ENCODE measurements around the gene DPP6. TPM values are rescaled to one million over a fixed set of nuclear protein-coding genes. Genes with fewer than 3 reads are reported as not detected.

The DPP6 gene
- total RNA-seq, 1 donor from 2014 or later: not detected

- Mint-ChIP-seq H3K4me1 (peaks cover 3% of the 10 kb centered on the region), H3K4me3 (no peak overlapping the region), H3K9me3 (peaks cover 6% of the 10 kb centered on the region), H3K27me3 (peaks cover 25% of the 10 kb centered on the region), H3K36me3 (ENCODE audit: low read depth) (no peaks in the 10 kb centered on the region), H3K27ac (no peak overlapping the region)
- TF ChIP-seq CTCF (IDR thresholded peaks at IDR 0.05): no peak
- ATAC-seq (ENCODE audit: low read depth) (no peak), DNase-seq (no peak)
- ChIA-PET CTCF (interaction anchor here (3.1 to 3.6 kb wide), 2 partner anchors 12 to 429 kb away, joined by 15 to 25 read pairs; no protein-coding TSS in a partner anchor), POLR2A (no interaction called here)
- intact Hi-C loops (cut with micrococcal nuclease): no loop called here
Measured at GRCh38 chr7:154915600-154915999, 863.4 kb downstream of the DPP6 start.

GRCh38 chr7:154916381-154916780, 864.2 kb downstream of the DPP6 start:
- intact Hi-C loops (cut with micrococcal nuclease): no loop called here
- Mint-ChIP-seq H3K27me3 (peaks cover 17% of the 10 kb centered on the region), H3K4me3 (no peak overlapping the region), H3K36me3 (ENCODE audit: low read depth) (no peaks in the 10 kb centered on the region), H3K27ac (no peak overlapping the region), H3K9me3 (peaks cover under 1% of the 10 kb centered on the region), H3K4me1 (peaks cover 3% of the 10 kb centered on the region)
- ATAC-seq (ENCODE audit: low read depth) (no peak), DNase-seq (no peak)
- ChIA-PET POLR2A (no interaction called here), CTCF (no interaction called here)
- TF ChIP-seq CTCF (IDR thresholded peaks at IDR 0.05): no peak

- Mint-ChIP-seq H3K4me1 (peaks cover 3% of the 10 kb centered on the region), H3K27ac (no peak overlapping the region), H3K4me3 (no peak overlapping the region), H3K36me3 (ENCODE audit: low read depth) (no peaks in the 10 kb centered on the region), H3K9me3 (no peaks in the 10 kb centered on the region), H3K27me3 (peaks cover 17% of the 10 kb centered on the region)
- ChIA-PET POLR2A (interaction anchor here (0.7 kb wide), 1 partner anchor 1976 kb away, joined by 4 read pairs; the partner anchor contains the start of gene LMBR1), CTCF (interaction anchor here (1.4 kb wide), 1 partner anchor 10 kb away, joined by 3 read pairs; no protein-coding TSS in a partner anchor)
- ATAC-seq (ENCODE audit: low read depth) (no peak), DNase-seq (no peak)
- no peak for TF ChIP-seq CTCF (IDR thresholded peaks at IDR 0.05)
- intact Hi-C loops (cut with micrococcal nuclease): no loop called here
Measured at GRCh38 chr7:154916856-154917807, 864.9 kb downstream of the DPP6 start.

- Mint-ChIP-seq H3K4me3 (no peak overlapping the region), H3K36me3 (ENCODE audit: low read depth) (no peaks in the 10 kb centered on the region), H3K27ac (no peak overlapping the region), H3K27me3 (peaks cover 17% of the 10 kb centered on the region), H3K4me1 (peaks cover 3% of the 10 kb centered on the region), H3K9me3 (peaks cover 3% of the 10 kb centered on the region)
- DNase-seq (no peak), ATAC-seq (ENCODE audit: low read depth) (no peak)
- no peak for TF ChIP-seq CTCF (IDR thresholded peaks at IDR 0.05)
- ChIA-PET POLR2A (interaction anchor here (0.7 kb wide), 1 partner anchor 1975 kb away, joined by 4 read pairs; the partner anchor contains the start of gene LMBR1), CTCF (interaction anchor here (1.4 kb wide), 1 partner anchor 10 kb away, joined by 3 read pairs; no protein-coding TSS in a partner anchor)
- intact Hi-C loops (cut with micrococcal nuclease): no loop called here
Measured at GRCh38 chr7:154917808-154918160, 865.6 kb downstream of the DPP6 start.

GRCh38 chr7:154918266-154918665, 866.1 kb downstream of the DPP6 start:
- DNase-seq (no peak), ATAC-seq (ENCODE audit: low read depth) (no peak)
- no peaks in the 10 kb centered on the region for H3K36me3 Mint-ChIP-seq (ENCODE audit: low read depth)
- POLR2A ChIA-PET: no interaction called here
- CTCF ChIA-PET: interaction anchor here (1.4 kb wide), 1 partner anchor 9 kb away, joined by 3 read pairs; no protein-coding TSS in a partner anchor
- TF ChIP-seq CTCF (IDR thresholded peaks at IDR 0.05): no peak
- peaks cover 4% of the 10 kb centered on the region for H3K9me3 Mint-ChIP-seq
- H3K27ac Mint-ChIP-seq: no peak overlapping the region
- H3K4me3 Mint-ChIP-seq: no peak overlapping the region
- intact Hi-C loops (cut with micrococcal nuclease): no loop called here
- peaks cover 3% of the 10 kb centered on the region for H3K4me1 Mint-ChIP-seq
- peaks cover 17% of the 10 kb centered on the region for H3K27me3 Mint-ChIP-seq

Measured in activated B cell treated with CpG ODN at 0.5 μM for 24 hours (primary cell).